Activated CD8-positive, alpha-beta memory T cell treated with anti-CD3 and anti-CD28 coated beads for 48 hours (primary cell): ENCODE measurements around the gene DEF6.
"Not testable (repeated sequence)": the region's sequence is repeated elsewhere in the genome, so short reads cannot be mapped to it uniquely, and the experiment has no call there.

ENCODE experiments used
- DNase-seq, 3 experiments: peaks; one replicate each; pipeline ENCODE4 v3.0.0-alpha.2; 2020; ENCODE audit warnings: low read depth in 2 of 3, low spot score in 2 of 3

Gene DEF6

DNA sequence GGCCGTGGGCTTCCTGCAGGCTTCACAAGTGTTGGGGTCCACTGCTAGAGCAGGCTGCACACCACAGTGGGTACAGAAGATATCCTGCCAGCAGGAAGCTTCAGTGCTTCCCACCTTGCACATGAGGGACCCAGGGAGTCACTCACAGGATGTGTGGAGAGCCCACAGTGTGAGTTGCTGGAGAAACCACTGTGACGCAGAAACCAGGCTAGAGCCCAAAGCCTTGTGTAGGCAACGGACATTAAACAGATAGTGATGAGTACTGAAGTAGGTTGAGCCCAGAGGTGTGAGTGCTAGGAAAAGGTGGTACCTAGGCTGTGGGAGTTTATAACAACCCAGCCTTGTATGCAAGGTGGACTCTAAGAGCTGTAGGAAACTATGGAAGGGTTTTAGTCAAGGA is 18.9 kb upstream of the DEF6 start:
- no peak for DNase-seq

GRCh38 chr6:35280903-35281302 is 16.7 kb upstream of the DEF6 start:
- no peak for DNase-seq

DNA sequence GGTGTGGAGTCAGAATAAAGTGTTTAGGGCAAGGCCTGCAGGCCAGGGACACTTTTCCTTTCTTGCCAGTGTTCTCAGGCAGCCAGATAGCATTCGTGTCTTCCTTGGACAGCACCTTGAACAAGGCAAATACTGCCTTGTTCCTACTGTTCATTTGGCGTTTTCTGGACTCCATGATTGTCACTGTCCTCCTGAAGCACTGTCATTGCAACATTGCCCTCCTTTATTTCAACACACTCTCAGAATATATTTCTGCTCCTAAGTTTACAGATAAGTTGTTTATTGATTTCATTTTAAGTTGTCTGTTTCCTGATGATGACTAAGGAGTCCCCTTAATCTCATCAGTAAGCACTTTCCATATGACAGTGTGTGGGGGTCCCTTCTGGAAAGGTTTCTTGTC is 15.1 kb upstream of the DEF6 start:
- no peak for DNase-seq

- no peak for DNase-seq
Observed at GRCh38 chr6:35283361-35283760, 14.3 kb upstream of the DEF6 start.

DNA sequence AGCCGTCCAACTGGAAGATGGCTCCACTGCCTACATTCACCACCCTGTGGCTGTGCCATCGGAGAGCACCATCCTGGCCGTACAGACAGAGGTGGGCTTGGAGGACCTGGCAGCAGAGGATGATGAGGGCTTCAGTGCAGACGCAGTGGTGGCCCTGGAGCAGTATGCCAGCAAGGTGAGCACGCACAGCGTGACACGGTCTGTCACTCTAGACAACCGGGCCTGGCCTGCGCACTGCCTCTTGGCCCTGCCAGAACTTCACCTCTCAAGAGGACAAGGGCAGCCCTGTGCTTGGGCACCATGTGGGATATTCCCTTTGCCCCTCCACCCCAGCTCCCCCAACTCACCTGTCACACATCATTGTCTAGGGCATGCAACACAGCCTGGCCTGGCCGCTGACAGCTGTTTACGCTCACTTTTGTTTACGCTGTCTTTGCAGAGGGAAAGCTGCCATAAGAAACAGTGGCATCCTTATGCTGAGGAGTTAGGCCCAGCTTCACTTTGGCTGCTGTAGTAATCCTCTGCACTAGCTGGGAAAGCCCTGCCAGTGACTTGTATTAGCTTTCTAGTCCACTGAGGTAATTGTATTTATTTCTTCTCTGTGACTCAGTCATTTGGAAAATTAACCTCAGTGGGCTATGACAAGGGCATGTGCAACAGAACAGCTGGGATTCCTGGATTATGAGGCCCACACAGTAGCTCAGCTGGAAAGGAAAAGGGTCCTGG is 9.8 kb upstream of the DEF6 start:
- DNase-seq, result no peak

DNA sequence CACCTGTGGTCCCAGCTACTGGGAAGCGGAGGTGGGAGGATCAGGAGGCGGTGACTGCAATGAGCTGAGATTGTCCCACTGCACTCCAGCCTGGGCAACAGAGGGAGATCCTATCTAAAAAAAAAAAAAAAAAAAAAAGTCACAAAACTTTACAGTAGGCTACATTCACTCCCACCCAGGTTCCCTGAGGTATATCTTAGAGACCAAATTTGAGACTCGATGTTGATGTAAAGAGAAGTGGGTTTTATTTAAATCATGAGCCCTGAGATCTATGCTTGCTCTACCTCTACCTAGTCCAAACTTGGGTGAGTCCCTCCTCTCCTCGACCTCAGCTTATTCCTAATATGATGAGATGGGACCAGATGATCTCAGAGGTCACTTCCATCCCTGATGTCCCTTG is 8.8 kb upstream of the DEF6 start:
- DNase-seq, result no peak

- DNase-seq, result no peak
Observed at GRCh38 chr6:35291491-35291890, 6.1 kb upstream of the DEF6 start.

GRCh38 chr6:35292494-35292893 is 5.1 kb upstream of the DEF6 start:
- DNase-seq, result no peak

GRCh38 chr6:35293681-35294080 is 3.9 kb upstream of the DEF6 start:
- no peak for DNase-seq

GRCh38 chr6:35294308-35294945 is 3.2 kb upstream of the DEF6 start:
- no peak for DNase-seq

DNA sequence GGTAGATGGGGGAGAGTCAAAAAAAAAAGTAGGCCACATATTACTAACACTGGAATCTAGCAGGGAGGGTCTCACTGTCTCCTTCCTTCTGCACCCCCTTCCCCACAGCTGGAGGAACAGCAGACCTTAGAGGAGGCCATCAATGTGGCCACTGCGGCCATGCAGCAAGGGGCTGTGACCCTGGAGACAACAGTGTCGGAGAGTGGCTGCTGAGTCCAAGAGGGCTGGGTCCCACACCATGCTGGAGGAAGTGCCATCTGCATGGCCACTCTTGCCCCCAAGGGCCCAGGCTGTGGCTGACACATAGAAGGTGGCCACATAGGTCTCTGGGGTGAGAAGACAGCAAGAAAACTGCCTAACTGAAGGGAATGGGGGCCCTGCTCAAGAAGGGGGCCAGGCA is 2.6 kb upstream of the DEF6 start:
- DNase-seq, result no peak

DNA sequence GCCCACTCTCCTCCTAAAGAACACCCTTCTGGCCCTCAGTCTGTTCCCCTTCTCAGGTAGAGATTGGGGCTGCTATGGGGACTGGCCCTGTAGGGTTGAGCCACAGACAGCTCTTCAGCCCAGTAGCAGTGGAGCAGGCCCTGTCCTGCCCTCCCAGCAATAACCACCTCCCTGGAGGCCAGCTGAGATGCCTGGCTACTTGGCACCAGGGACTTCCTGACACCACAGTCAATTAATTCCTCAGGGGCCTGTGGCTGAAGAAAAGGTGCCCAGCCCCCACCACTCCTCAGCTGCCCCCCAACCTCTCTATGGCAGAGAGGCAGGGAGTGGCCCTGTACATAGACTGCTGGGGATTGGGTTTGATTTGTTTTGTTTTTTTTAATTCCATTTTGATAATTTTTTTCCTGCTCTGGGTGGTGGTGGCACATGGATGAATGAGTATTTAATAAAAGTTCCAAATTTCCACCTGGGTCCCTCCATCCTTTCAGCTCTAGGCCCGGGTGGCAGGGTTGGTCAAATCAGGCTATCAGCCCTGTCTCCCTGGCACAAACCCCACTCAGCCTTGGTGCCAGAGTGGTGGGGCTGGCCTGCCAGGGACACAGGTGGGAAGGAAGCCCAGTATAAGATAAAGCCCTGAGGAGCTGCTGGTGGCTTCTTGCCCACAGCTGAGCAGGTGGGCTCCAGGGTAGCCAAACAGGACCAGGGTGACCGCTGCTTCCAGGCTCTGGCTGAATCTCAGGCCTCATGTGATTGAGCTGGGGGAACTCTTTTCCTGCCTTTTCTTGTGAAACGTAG is 1.9 kb upstream of the DEF6 start:
- DNase-seq, result no peak

GRCh38 chr6:35296931-35297600 is 552 bp upstream of the DEF6 start:
- no peak for DNase-seq

GRCh38 chr6:35298625-35299140 is 1.1 kb downstream of the DEF6 start:
- DNase-seq, result no peak

GRCh38 chr6:35299674-35300073 is 2.1 kb downstream of the DEF6 start:
- DNase-seq, result no peak

- DNase-seq, result no peak
Observed at GRCh38 chr6:35300848-35301247, 3.2 kb downstream of the DEF6 start.

GRCh38 chr6:35302604-35303241 is 5.1 kb downstream of the DEF6 start:
- peak; percentile 63 to 74 (median 69) for DNase-seq

GRCh38 chr6:35304299-35304698 is 6.7 kb downstream of the DEF6 start:
- DNase-seq, result no peak

DNA sequence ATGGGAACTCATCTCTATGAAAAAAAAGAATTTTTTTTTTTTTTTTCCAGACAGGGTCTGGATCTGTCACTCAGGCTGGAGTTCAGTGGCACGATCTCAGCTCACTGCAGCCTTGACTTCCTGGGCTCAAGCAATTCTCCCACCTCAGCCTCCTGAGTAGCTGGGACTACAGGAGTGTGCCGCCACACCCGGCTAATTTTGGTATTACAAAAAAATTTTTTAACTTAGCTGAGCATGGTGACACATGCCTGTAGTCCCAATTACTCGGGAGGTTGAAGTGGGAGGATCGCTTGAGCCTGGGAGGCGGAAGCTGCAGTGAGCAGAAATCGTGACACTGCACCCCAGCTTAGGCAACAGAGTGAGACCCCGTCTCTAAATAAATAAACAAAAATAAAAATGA is 7.5 kb downstream of the DEF6 start:
- DNase-seq, result no peak

GRCh38 chr6:35307138-35307537 is 9.5 kb downstream of the DEF6 start:
- DNase-seq, result not testable (repeated sequence)

DNA sequence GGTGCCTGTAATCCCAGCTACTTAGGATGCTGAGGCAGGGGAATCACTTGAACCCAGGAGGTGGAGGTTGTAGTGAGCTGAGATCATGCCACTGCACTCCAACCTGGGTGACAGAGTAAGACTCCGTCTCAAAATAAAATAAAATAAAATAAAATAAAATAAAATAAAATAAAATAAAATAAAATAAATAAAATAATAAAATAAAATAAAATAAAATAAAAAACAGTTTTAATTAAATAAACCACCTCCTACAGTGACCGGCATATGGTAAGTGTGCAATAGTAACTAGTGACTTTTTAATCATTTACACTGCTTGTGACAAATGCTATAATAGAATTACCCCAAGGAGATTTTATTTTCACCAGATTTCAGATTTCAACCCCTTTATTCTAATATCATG is 10.9 kb downstream of the DEF6 start:
- not testable (repeated sequence) for DNase-seq
